HG02798 (cell line): ENCODE measurements around the gene GAMT.

Experiments used
- ATAC-seq: cut with Tn5 transposase; IDR thresholded peaks from one replicate; pipeline ENCODE4 v1.9.1; 2021; ENCODE audit warnings: mild to moderate bottlenecking; ENCODE audit not compliant: unreplicated experiment, poor library complexity

The GAMT gene

GRCh38 chr19:1353144-1353543, 48.2 kb downstream of the GAMT start:
- no peak for ATAC-seq

DNA sequence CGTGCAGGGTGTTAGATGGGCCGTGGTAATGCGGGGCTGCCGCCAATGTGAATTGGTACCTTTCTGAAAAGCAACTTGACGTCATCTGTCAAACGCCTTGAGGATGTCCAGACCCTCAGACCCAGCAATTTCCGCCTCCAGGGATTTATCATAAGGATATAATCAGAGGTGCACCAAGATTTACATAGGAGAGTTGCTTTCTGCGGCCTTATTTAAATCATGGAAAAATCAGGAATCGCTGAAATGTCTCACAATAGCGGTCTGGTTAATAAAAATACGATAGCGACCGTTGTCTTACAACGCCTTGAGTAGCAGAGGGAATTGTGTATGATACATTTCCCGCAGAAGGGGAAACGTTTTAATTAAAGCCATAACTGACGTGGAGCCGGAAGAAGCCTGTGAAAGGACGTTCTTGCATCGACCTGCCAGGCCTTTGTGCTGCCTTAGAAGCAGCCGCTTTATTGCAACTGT, 49.9 kb downstream of the GAMT start:
- no peak for ATAC-seq

DNA sequence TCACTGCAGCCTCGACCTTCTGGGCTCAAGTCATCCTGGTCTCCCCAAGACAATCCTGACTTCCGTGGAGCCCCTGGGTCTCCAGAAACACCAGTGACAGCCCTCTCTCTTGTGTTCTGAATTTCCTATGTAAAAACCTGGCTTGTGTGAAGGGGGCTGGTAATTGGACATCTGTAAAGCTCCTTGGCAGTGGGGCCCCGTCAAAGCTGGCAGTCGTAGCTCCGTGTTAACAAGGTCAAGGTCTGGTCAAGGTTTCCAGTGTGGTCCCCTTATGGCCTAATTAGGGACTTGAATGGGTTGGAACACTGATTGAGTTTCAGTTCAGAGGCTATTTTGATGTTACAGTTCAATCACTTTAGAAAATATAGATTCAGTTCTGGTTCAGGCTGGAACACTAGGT, 50.5 kb downstream of the GAMT start:
- ATAC-seq = no peak

DNA sequence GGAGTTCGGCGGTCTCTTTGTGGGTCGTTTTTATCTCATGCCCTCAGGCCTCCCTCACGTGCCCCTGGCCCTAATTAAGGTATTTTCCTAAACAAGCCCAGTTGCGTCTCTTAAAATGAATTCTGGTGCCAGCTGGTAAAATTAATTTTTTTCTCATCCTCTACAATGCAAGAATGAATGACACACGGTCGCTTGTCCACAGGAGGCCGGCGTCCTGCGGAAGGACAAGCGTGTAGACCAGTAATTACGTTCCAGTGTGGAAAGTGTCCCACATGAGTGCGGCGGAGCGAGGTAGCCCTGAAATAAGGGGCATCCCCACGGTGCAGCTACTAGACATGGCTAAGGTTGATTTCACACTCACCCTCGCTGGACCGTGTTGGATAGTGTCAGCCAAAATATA, 52.1 kb downstream of the GAMT start:
- ATAC-seq = no peak
